Activated T-cell treated with anti-CD3 and anti-CD28 coated beads, Interleukin-2, amount 50 U/mL, for 4 hours (primary cell): Measurements from ENCODE around the gene ARHGAP12. TPM values are rescaled to one million over a fixed set of nuclear protein-coding genes. Genes with fewer than 3 reads are reported as not detected.

ENCODE experiments used
- ATAC-seq, 2 donors: fragments of 200-7000 bp; cut with Tn5 transposase; one replicate each; pipeline ENCODE4 v1.10.0; 2021
- DNase-seq: peaks from one replicate; pipeline ENCODE4 v3.0.0-alpha.2; 2020
- H3K27me3 Mint-ChIP-seq: one replicate; pipeline ENCODE4 v1.8.0; 2021; ENCODE audit warnings: low read depth, mixed read lengths
- H3K36me3 Mint-ChIP-seq: one replicate; pipeline ENCODE4 v1.8.0; 2022; ENCODE audit warnings: mixed read lengths; ENCODE audit not compliant: insufficient read depth
- H3K4me1 Mint-ChIP-seq: one replicate; pipeline ENCODE4 v1.8.0; 2021; ENCODE audit warnings: low read depth, mixed read lengths
- H3K4me3 Mint-ChIP-seq: one replicate; pipeline ENCODE4 v1.8.0; 2021; ENCODE audit warnings: mild to moderate bottlenecking, moderate library complexity, mixed read lengths
- H3K9me3 Mint-ChIP-seq: one replicate; pipeline ENCODE4 v1.8.0; 2021; ENCODE audit warnings: mixed read lengths
- total RNA-seq, 3 donors: library from RNA; stranded (reverse); gene quantifications; one replicate each; pipeline ENCODE4 v1.2.1, GENCODE V29; 2021

Gene ARHGAP12
- total RNA-seq, 3 donors from 2014 or later: 3.3 to 4.2 (median 3.9) TPM

DNA sequence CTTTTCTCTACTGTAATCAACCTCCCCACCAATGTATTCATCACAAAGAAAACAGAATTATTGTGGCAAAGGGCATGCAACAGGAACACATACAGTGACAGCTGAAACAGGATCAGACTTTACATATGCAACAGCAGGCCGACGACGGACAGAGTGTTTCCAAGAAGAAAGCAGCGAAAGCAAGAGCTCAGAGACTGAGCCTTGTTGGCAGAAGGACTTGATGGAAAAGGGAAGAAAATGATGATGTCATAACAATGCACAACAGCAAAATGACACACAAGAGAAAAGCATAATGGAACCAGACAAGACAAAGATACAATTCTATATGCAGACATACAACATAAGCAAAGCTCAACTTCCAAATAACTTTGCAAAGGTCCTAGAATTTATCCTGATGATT lies 106.5 kb downstream of the ARHGAP12 start:
- Mint-ChIP-seq H3K9me3 (no peaks in the 10 kb centered on the region), H3K4me3 (no peak overlapping the region), H3K36me3 (peaks cover 19% of the 10 kb centered on the region), H3K27me3 (no peaks in the 10 kb centered on the region), H3K4me1 (no peaks in the 10 kb centered on the region)
- DNase-seq (no peak), ATAC-seq (no peak)

DNA sequence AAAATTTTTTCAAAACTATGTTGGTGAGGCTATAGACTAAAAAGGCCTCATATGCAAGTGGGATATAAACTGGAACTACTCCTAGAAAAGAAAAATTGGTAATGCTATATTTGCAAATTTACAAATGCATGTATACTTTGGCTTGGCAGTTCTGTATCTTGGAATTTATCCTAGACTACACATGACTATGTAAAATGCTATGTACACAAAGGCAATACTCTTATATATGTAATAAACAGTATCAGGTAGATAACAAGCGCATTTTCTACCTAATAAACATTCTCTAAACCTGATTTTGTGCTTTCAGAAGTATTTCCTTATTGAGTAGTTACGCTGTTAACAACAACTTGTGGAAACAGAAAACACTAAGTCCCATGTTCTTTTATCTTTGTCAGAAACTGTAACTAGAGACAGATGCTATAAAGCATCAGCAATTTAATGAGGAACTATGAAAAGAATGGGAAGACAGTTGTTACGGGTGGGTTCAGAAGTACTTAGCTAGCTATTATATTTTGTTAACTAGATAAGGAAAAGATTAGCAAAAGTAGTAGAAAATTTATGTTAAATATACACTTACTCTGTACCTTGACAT lies 107.8 kb downstream of the ARHGAP12 start:
- Mint-ChIP-seq H3K9me3 (no peaks in the 10 kb centered on the region), H3K4me1 (no peaks in the 10 kb centered on the region), H3K27me3 (no peaks in the 10 kb centered on the region), H3K4me3 (no peak overlapping the region), H3K36me3 (peaks cover 10% of the 10 kb centered on the region)
- DNase-seq (no peak), ATAC-seq (no peak)

DNA sequence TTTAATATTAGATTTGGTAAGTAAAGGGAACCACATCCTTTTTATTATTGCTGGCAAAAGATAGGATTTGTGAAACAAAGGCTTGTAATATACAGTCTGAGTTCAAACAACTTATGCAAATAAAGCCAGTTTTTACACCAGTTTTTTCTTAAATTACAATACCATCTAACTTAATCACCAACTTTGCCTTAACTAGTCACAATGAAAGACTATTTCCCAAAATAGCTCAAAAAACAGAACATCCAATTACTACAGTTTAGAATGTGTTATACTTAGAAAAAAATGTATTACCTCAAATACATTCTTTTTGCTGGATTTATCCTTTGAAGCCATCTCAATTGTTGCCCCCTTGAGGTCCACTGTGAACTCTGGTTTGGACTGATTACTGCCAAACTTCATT lies 108.5 kb downstream of the ARHGAP12 start:
- Mint-ChIP-seq H3K4me1 (no peaks in the 10 kb centered on the region), H3K9me3 (no peaks in the 10 kb centered on the region), H3K27me3 (no peaks in the 10 kb centered on the region), H3K4me3 (no peak overlapping the region), H3K36me3 (peaks cover 7% of the 10 kb centered on the region)
- DNase-seq: no peak
- no peak for ATAC-seq

DNA sequence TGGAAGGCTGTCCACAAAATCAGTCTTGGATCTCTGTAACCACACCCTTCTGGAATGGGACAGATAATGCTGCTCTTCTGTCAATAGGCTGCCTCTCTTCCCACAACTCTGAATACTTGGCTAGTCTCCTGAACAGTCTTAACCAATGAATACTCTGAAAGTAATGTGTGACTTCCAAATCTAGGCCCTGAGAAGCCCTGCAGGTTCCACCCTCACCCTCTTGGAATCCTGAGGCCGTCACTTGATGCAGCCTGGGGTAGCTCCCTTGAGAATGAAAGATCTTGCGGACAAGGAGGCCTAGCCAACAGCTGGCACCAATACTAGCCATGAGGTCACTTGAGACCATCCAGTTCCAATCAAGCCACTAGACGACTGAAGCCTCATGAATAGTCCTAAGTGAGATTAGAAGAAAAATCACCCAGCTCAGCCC lies 109.2 kb downstream of the ARHGAP12 start:
- Mint-ChIP-seq H3K36me3 (peaks cover 5% of the 10 kb centered on the region), H3K4me3 (no peak overlapping the region), H3K9me3 (no peaks in the 10 kb centered on the region), H3K4me1 (no peaks in the 10 kb centered on the region), H3K27me3 (no peaks in the 10 kb centered on the region)
- ATAC-seq: no peak
- DNase-seq: no peak

DNA sequence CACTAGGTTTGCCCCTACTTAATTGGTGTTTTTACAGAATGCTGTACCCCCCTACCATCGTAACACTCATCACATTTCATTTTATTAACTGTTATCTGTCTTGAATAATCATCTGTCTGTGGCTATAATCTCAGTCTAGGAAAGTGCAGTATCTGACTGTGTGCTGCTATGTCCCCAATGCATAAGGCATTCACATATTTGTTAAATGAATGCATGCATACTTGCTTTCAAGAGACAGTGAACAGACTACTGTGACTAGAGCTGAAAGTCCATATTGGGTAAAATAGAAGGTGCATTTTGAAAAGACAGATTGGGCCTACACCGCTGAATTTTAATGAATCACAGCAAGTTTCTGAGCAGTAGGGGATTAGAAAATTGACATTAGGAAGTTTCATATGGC lies 112.3 kb downstream of the ARHGAP12 start:
- no peak for ATAC-seq

DNA sequence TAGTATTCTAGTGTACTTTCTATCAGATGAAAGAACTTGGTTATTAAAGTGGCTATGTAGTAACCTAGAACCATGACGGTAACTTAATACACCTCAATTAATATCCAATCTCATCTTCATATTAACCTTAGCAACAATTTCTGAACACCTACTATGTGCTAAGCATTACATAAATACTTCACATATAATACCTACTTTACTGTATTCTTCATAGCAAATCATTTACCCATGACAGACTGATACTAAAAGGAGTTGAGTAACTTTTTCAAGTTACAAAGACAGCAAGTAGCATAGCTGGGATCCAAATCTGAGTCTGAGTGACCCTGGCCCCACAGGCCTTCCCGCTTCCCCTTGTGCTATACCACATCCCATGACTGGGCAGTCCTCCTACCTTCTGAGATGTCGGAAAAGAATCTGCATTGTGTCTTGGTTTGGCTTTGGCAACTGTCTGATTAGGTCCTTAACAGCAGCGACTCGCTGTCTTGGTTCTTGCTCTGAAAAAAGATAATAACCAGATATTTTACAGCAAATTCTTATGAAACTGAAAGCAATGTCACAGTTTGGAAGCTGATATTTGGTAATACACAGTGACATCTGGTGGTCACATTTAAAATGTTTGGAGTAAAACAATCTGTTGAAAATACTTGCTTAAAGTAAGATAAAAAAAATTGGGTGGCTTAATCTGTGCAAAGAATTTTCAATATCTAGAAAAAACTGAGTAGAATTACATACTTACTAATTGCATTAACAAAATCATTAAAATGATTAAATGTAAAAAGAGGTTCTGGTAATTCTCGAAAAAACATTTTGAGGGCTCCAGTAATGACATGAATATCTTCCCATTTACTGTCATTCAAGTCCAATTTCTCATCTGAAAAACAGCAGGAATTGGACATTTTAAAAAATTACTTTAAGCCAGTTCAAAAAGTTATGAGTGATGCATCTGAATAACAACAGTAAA lies 120.1 kb downstream of the ARHGAP12 start:
- peaks cover 6% of the 10 kb centered on the region for H3K36me3 Mint-ChIP-seq

More for the DNA sequence above, 112.3 kb downstream of the ARHGAP12 start:
- no peaks in the 10 kb centered on the region for H3K27me3 Mint-ChIP-seq
- H3K36me3 Mint-ChIP-seq: peaks cover 5% of the 10 kb centered on the region
- no peak overlapping the region for H3K4me3 Mint-ChIP-seq
- no peak for DNase-seq
- H3K9me3 Mint-ChIP-seq: no peaks in the 10 kb centered on the region
- no peaks in the 10 kb centered on the region for H3K4me1 Mint-ChIP-seq

DNA sequence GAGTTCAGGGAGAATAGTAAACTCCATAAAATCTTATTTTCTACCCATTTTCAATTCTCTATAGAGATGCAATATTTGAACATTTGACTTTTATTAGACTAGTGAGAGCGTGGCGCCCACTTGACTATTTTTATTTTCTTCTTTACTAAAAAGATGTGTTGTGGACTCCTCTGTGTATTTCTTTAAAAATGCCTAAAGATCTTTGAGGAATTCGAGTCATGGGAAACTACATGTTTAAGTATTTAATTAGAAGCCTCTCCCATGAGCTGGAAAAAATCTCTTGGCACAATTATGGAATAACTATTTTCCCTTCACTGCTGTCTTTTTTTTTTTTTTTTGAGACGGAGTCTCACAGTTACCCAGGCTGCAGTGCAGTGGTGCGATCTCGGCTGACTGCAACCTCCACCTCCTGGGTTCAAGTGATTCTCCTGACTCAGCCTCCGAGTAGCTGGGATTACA lies 124.2 kb downstream of the ARHGAP12 start:
- ATAC-seq (no peak), DNase-seq (no peak)
- no peaks in the 10 kb centered on the region for H3K9me3 Mint-ChIP-seq
- peaks cover 4% of the 10 kb centered on the region for H3K4me1 Mint-ChIP-seq
- no peaks in the 10 kb centered on the region for H3K27me3 Mint-ChIP-seq
- H3K36me3 Mint-ChIP-seq: peaks cover 13% of the 10 kb centered on the region
- no peak overlapping the region for H3K4me3 Mint-ChIP-seq

More for the DNA sequence above, 120.1 kb downstream of the ARHGAP12 start:
- H3K9me3 Mint-ChIP-seq: no peaks in the 10 kb centered on the region
- no peak overlapping the region for H3K4me3 Mint-ChIP-seq
- peak; percentile 37 to 56 for ATAC-seq
- peaks cover 4% of the 10 kb centered on the region for H3K4me1 Mint-ChIP-seq
- H3K27me3 Mint-ChIP-seq: no peaks in the 10 kb centered on the region
- DNase-seq: no peak

DNA sequence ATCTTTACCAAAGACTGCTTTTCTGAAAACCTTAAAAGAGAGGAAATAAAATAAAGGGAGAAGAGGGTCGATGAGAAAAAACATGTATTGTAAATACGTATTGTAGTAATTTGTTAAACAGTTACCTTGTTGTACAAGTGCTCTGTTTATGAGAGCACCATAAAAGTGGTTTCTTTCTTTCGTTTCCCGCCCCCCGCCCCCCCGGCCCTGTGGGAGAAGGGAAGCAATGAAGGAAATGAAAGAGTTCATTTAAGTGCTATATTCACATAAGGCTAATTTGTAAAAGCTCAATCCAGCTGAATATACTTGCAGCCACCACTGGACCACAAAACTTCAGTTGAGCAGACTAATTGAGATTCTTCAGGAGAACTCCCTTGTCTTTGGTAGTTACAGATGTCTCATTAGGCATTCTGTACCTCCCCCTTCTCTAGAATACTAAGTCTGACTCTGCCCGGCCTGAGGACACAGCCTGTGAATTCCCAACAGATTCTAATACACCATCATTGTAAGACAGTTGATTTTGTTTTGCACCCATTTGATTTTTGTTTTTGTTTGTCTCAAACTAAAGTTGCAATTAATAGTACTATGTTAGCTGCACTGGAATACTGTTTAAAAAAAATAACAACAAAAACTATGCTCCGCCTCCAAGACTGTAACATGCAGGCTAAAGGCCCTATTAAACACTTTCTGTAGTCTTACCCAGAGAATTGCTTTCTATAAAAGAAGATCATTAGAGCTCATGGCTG lies 124.9 kb downstream of the ARHGAP12 start:
- Mint-ChIP-seq H3K27me3 (no peaks in the 10 kb centered on the region), H3K4me1 (peaks cover 4% of the 10 kb centered on the region), H3K36me3 (peaks cover 13% of the 10 kb centered on the region), H3K9me3 (no peaks in the 10 kb centered on the region), H3K4me3 (no peak overlapping the region)
- ATAC-seq: no peak
- no peak for DNase-seq

DNA sequence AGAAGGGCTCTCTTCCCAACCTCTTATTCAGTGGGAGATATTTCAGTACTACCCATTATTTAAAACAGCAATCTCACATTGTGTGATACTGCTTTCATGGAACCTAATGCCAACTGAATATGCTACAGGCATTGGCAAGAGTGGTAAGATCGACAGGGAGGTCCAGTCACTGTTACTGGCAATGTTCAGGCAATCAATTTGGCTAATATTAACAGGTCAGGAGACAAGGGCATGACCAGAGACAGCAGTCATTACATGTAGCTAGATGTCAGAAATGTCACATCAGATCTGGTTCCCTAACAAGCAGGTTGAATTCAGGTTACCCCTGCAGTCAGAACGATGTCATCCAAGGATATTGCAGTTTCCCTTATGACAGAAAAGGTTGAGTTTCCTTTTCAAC lies 129.4 kb downstream of the ARHGAP12 start:
- Mint-ChIP-seq H3K9me3 (no peaks in the 10 kb centered on the region), H3K36me3 (peaks cover 7% of the 10 kb centered on the region), H3K4me3 (no peak overlapping the region), H3K27me3 (no peaks in the 10 kb centered on the region), H3K4me1 (no peaks in the 10 kb centered on the region)
- no peak for ATAC-seq
- DNase-seq: no peak

DNA sequence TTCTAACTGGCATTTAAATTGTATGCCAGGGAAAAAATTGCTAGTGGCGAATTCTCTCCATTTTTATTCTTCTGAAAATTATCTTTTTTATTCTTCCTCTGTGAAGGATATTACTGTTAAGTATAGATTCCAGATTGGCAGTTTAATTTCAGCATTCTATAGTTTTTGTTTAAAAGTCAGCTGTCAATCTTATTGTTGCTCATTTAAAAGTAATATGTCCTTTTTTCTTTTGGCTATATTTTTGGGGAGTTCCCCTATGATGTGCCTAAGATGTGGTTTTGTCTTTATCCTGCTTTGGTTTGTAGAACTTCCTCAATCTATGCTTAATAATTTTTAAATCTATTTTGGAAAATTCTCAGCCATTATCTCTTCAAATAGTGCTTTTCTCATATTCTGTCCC lies 135.9 kb downstream of the ARHGAP12 start:
- peaks cover 18% of the 10 kb centered on the region for H3K9me3 Mint-ChIP-seq
- no peak for ATAC-seq
- no peak for DNase-seq
- H3K36me3 Mint-ChIP-seq: no peaks in the 10 kb centered on the region
- peaks cover 4% of the 10 kb centered on the region for H3K27me3 Mint-ChIP-seq
- H3K4me1 Mint-ChIP-seq: peaks cover 7% of the 10 kb centered on the region
- H3K4me3 Mint-ChIP-seq: no peak overlapping the region

DNA sequence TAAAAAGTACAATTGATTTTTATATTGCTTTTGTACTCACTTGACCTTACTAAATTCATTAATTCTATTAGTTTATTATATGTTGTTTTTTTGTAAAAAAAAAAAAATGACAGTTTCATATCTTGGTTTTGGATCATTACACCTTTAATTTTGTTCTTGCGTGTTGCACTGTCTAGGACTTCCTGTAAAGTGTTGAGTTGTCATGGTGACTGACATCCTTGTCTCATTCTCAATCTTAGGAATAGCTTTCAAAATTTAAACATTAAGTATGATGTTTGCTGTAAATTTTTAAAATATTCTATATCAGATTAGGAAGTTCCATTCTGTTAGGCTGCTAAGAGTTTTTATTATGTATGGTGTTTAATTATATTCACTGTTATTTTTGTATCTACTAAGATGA lies 139.1 kb downstream of the ARHGAP12 start:
- peaks cover 4% of the 10 kb centered on the region for H3K27me3 Mint-ChIP-seq
- H3K4me1 Mint-ChIP-seq: peaks cover 7% of the 10 kb centered on the region
- ATAC-seq: no peak
- H3K36me3 Mint-ChIP-seq: no peaks in the 10 kb centered on the region
- no peak overlapping the region for H3K4me3 Mint-ChIP-seq
- DNase-seq: no peak
- peaks cover 18% of the 10 kb centered on the region for H3K9me3 Mint-ChIP-seq

DNA sequence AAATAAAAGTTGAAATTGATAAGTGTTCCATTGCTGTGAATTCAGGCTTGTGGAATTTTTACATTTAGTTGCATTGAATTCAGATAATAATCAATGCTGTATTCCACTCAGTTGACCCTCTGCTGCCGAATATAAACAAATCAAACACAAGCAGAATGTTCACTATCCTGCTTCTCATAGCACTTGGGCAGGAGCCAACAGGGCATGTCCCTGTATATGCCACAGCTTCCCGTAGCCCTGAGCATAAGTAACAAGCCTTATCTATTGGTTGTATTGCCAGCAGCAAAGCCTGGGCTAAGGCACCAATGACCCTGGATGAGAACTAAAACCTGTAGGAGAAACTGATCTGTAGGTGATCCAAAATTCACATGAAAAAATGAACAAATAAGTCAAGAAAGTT lies 145.9 kb downstream of the ARHGAP12 start:
- no peaks in the 10 kb centered on the region for H3K27me3 Mint-ChIP-seq
- no peaks in the 10 kb centered on the region for H3K9me3 Mint-ChIP-seq
- no peak for DNase-seq
- ATAC-seq: no peak
- H3K4me3 Mint-ChIP-seq: no peak overlapping the region
- peaks cover 1% of the 10 kb centered on the region for H3K4me1 Mint-ChIP-seq
- no peaks in the 10 kb centered on the region for H3K36me3 Mint-ChIP-seq

DNA sequence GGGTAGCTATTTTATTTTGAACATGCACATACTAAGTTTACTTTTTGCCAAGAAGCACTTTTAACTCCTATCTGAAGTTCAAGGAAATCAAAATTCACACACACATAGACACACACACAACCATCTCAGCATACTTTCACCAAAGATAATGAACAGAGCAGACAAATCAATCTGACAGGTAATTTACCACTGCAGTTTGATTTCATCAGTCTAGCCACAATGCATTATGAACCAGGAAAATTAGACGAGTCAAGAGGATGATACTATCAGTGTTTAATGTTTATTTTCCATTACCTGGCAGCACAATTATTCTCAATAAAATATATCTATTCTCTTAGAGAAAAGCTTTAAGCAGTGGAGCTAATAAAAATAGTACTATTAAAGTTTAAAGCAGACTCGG lies 147.9 kb downstream of the ARHGAP12 start:
- ATAC-seq: no peak
- H3K27me3 Mint-ChIP-seq: no peaks in the 10 kb centered on the region
- no peaks in the 10 kb centered on the region for H3K36me3 Mint-ChIP-seq
- H3K4me3 Mint-ChIP-seq: no peak overlapping the region
- peaks cover 1% of the 10 kb centered on the region for H3K4me1 Mint-ChIP-seq
- no peak for DNase-seq
- H3K9me3 Mint-ChIP-seq: no peaks in the 10 kb centered on the region

DNA sequence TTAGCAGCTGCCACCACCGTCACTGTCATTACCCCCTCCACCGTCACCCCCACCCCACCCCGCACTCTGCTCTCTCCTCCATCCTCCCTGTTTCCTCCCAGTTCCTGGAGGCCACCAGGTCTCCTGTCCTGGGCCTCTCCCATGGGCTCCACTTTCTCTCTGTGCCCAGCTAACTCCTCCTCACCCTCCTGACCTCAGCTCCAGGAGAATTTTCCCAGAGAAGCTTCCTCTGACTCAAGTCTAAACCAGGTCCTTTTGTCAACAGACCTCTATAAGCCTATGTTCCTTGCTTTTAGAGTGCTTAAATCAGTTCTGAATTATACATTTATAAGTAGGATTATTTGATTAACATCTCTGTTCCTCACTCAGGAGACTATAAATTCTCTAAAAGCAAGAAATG lies 150.0 kb downstream of the ARHGAP12 start:
- peaks cover 1% of the 10 kb centered on the region for H3K4me1 Mint-ChIP-seq
- H3K9me3 Mint-ChIP-seq: no peaks in the 10 kb centered on the region
- H3K4me3 Mint-ChIP-seq: no peak overlapping the region
- H3K27me3 Mint-ChIP-seq: no peaks in the 10 kb centered on the region
- H3K36me3 Mint-ChIP-seq: no peaks in the 10 kb centered on the region
- ATAC-seq: no peak
- DNase-seq: no peak
